Neural cell (in vitro differentiated cells): Measurements from ENCODE around the gene PLA2G6. TPM values are rescaled to one million over a fixed set of nuclear protein-coding genes. Genes with fewer than 3 reads are reported as not detected.

Source experiments
- H2AFZ ChIP-seq: fragments of 200-600, 300-800 bp; sonication (generic), shearing (Covaris generic); 2 replicates; pipeline ENCODE4 v1.6.0; 2014; ENCODE audit warnings: low read depth, mild to moderate bottlenecking, antibody characterized with exemption, low read length, moderate library complexity
- H3F3A ChIP-seq: fragments of 200-600 bp; shearing (Covaris generic); 2 replicates; pipeline ENCODE4 v1.6.1; 2016; ENCODE audit warnings: mild to moderate bottlenecking, moderate library complexity, mixed read lengths, antibody characterized with exemption, low read length; ENCODE audit not compliant: insufficient read depth, poor library complexity, severe bottlenecking
- H3K27ac ChIP-seq: fragments of 200-600, 300-800 bp; sonication (generic), shearing (Covaris generic); 2 replicates; pipeline ENCODE4 v1.5.1; 2014; ENCODE audit warnings: mild to moderate bottlenecking, low read length, moderate library complexity
- H3K27me3 ChIP-seq: fragments of 300-800, 200-600 bp; sonication (generic), shearing (Covaris generic); 2 replicates; pipeline ENCODE4 v1.6.0; 2014; ENCODE audit warnings: mild to moderate bottlenecking, low read depth, low read length, moderate library complexity; ENCODE audit not compliant: insufficient read depth
- H3K36me3 ChIP-seq: fragments of 300-800, 200-600 bp; sonication (generic), shearing (Covaris generic); 2 replicates; pipeline ENCODE4 v1.5.1; 2014; ENCODE audit warnings: mild to moderate bottlenecking, antibody characterized with exemption, low read length, moderate library complexity; ENCODE audit not compliant: insufficient read depth
- H3K4me2 ChIP-seq: fragments of 300-800, 200-600 bp; sonication (generic), shearing (Covaris generic); 2 replicates; pipeline ENCODE4 v1.6.0; 2014; ENCODE audit warnings: mild to moderate bottlenecking, low read length
- H3K4me3 ChIP-seq: fragments of 300-800, 200-600 bp; sonication (generic), shearing (Covaris generic); 2 replicates; pipeline ENCODE4 v1.5.1; 2014; ENCODE audit warnings: mild to moderate bottlenecking, low read length, moderate library complexity
- H3K79me2 ChIP-seq: fragments of 200-600 bp; shearing (Covaris generic); replicated peaks from 2 replicates; pipeline ENCODE4 v1.6.0; 2014; ENCODE audit warnings: mild to moderate bottlenecking, low read length, moderate library complexity; ENCODE audit not compliant: insufficient read depth
- H3K9ac ChIP-seq: fragments of 300-800, 200-600 bp; sonication (generic), shearing (Covaris generic); 2 replicates; pipeline ENCODE4 v1.6.1; 2016; ENCODE audit warnings: mild to moderate bottlenecking, low read length, mixed read lengths
- H3K9me2 ChIP-seq: fragments of 200-600 bp; shearing (Covaris generic); 2 replicates; pipeline ENCODE4 v1.6.1; 2016; ENCODE audit warnings: mild to moderate bottlenecking, low read length, mixed read lengths; ENCODE audit not compliant: insufficient read depth
- H3K9me3 ChIP-seq: fragments of 200-600, 300-800 bp; sonication (generic), shearing (Covaris generic); 2 replicates; pipeline ENCODE4 v1.6.1; 2016; ENCODE audit warnings: mild to moderate bottlenecking, mixed run types, low read length, moderate library complexity, mixed read lengths
- H4K20me1 ChIP-seq: fragments of 200-600 bp; shearing (Covaris generic); 2 replicates; pipeline ENCODE4 v1.6.1; 2016; ENCODE audit warnings: mild to moderate bottlenecking, mixed run types; ENCODE audit not compliant: insufficient read depth
- CTCF ChIP-seq: fragments of 450-650 bp; IDR thresholded peaks from 2 replicates; pipeline ENCODE4 v1.5.1; 2014; ENCODE audit warnings: antibody characterized with exemption, mild to moderate bottlenecking, moderate library complexity; ENCODE audit not compliant: poor library complexity, severe bottlenecking
- EP300 ChIP-seq: fragments of 450-650 bp; conservative IDR thresholded peaks from 2 replicates; pipeline ENCODE4 v1.6.1; 2014; ENCODE audit warnings: antibody characterized with exemption, mild to moderate bottlenecking, moderate library complexity; ENCODE audit not compliant: poor library complexity, severe bottlenecking
- EZH2 ChIP-seq: fragments of 200-600, 300-800 bp; shearing (Covaris generic), sonication (generic); IDR thresholded peaks from 2 replicates; pipeline ENCODE4 v1.6.1; 2014; ENCODE audit warnings: antibody characterized with exemption, low read length, borderline replicate concordance, mild to moderate bottlenecking; ENCODE audit not compliant: insufficient read depth, poor library complexity, severe bottlenecking
- MXI1 ChIP-seq: fragments of 450-650 bp; conservative IDR thresholded peaks from 2 replicates; pipeline ENCODE4 v1.6.1; 2014; ENCODE audit warnings: antibody characterized with exemption, mild to moderate bottlenecking; ENCODE audit not compliant: poor library complexity, severe bottlenecking
- POLR2AphosphoS5 ChIP-seq: IDR thresholded peaks from 2 replicates; pipeline ENCODE4 v1.6.1; 2012
- RAD21 ChIP-seq: fragments of 450-650 bp; conservative IDR thresholded peaks from 2 replicates; pipeline ENCODE4 v1.6.1; 2014; ENCODE audit warnings: antibody characterized with exemption, mild to moderate bottlenecking, moderate library complexity
- REST ChIP-seq: IDR thresholded peaks from 2 replicates; pipeline ENCODE4 v1.6.1; 2012; ENCODE audit warnings: borderline replicate concordance
- SMC3 ChIP-seq: fragments of 450-650 bp; conservative IDR thresholded peaks from 2 replicates; pipeline ENCODE4 v1.6.1; 2014; ENCODE audit warnings: antibody characterized with exemption, mild to moderate bottlenecking, moderate library complexity; ENCODE audit not compliant: poor library complexity
- TAF1 ChIP-seq: IDR thresholded peaks from 2 replicates; pipeline ENCODE4 v1.6.1; 2012; ENCODE audit warnings: low read depth
- polyA plus RNA-seq: library from polyadenylated mRNA; depleted of rRNA; stranded (reverse); fragments of >200 nt; gene quantifications from 2 replicates; pipeline ENCODE4 v1.2.3, GENCODE V29; 2014

Gene PLA2G6
- polyA plus RNA-seq, 1 donor from 2014 or later: 18.5 TPM

GRCh38 chr22:38203855-38204514 is 22.4 kb upstream of the PLA2G6 start:
- Histone ChIP-seq H3F3A (no peaks in the 10 kb centered on the region), H3K4me2 (no peak overlapping the region), H3K27me3 (peaks cover 21% of the 10 kb centered on the region), H3K36me3 (no peaks in the 10 kb centered on the region), H3K79me2 (no peaks in the 10 kb centered on the region), H3K9ac (no peak overlapping the region), H4K20me1 (no peaks in the 10 kb centered on the region), H3K27ac (no peak overlapping the region), H3K9me3 (no peaks in the 10 kb centered on the region), H2AFZ (no peak overlapping the region), H3K4me3 (no peak overlapping the region), H3K9me2 (no peaks in the 10 kb centered on the region)
- TF ChIP-seq POLR2AphosphoS5: no peak
- no peak for TF ChIP-seq REST
- no peak for TF ChIP-seq SMC3
- TF ChIP-seq MXI1: no peak
- TF ChIP-seq RAD21: no peak
- no peak for TF ChIP-seq EP300
- no peak for TF ChIP-seq EZH2
- no peak for TF ChIP-seq CTCF
- no peak for TF ChIP-seq TAF1

GRCh38 chr22:38203090-38203810 is 21.6 kb upstream of the PLA2G6 start:
- no peaks in the 10 kb centered on the region for H3K79me2 ChIP-seq
- H3K36me3 ChIP-seq: no peaks in the 10 kb centered on the region
- H2AFZ ChIP-seq: no peak overlapping the region
- no peak for TF ChIP-seq MXI1
- no peak for TF ChIP-seq EP300
- no peak for TF ChIP-seq SMC3
- TF ChIP-seq TAF1: no peak
- no peak for TF ChIP-seq RAD21
- TF ChIP-seq CTCF: no peak
- TF ChIP-seq POLR2AphosphoS5: no peak
- no peak for TF ChIP-seq REST
- no peak for TF ChIP-seq EZH2
- no peaks in the 10 kb centered on the region for H3F3A ChIP-seq
- H3K27ac ChIP-seq: no peak overlapping the region
- peak overlapping the region; percentile 78 for H3K4me3 ChIP-seq
- H3K9ac ChIP-seq: no peak overlapping the region
- H3K27me3 ChIP-seq: peaks cover 21% of the 10 kb centered on the region
- no peaks in the 10 kb centered on the region for H4K20me1 ChIP-seq
- H3K9me2 ChIP-seq: no peaks in the 10 kb centered on the region
- no peaks in the 10 kb centered on the region for H3K9me3 ChIP-seq
- no peak overlapping the region for H3K4me2 ChIP-seq
